GM21737 (cell line): ENCODE data around the gene MLKL.
"Not testable (repeated sequence)": the region's sequence is repeated elsewhere in the genome, so short reads cannot be mapped to it uniquely, and the experiment has no call there.

ENCODE experiments used
- ATAC-seq: cut with Tn5 transposase; IDR thresholded peaks from one replicate; pipeline ENCODE4 v1.9.1; 2021; ENCODE audit warnings: mild to moderate bottlenecking, moderate library complexity; ENCODE audit not compliant: unreplicated experiment

The MLKL gene

GRCh38 chr16:74732707-74733350 lies 32.2 kb upstream of the MLKL start:
- ATAC-seq, result no peak

- ATAC-seq, result no peak
Observed at GRCh38 chr16:74731853-74732477, 31.3 kb upstream of the MLKL start.

- ATAC-seq, result no peak
Observed at GRCh38 chr16:74729783-74730683, 29.4 kb upstream of the MLKL start.

- no peak for ATAC-seq
Observed at GRCh38 chr16:74727903-74728302, 27.2 kb upstream of the MLKL start.

GRCh38 chr16:74726716-74727115 lies 26.1 kb upstream of the MLKL start:
- ATAC-seq, result no peak

- no peak for ATAC-seq
Observed at GRCh38 chr16:74725651-74726455, 25.2 kb upstream of the MLKL start.

GRCh38 chr16:74724820-74725549 lies 24.3 kb upstream of the MLKL start:
- no peak for ATAC-seq

- ATAC-seq, result no peak
Observed at GRCh38 chr16:74723256-74723655, 22.6 kb upstream of the MLKL start.

GRCh38 chr16:74722156-74722555 lies 21.5 kb upstream of the MLKL start:
- not testable (repeated sequence) for ATAC-seq

GRCh38 chr16:74721716-74722115 lies 21.1 kb upstream of the MLKL start:
- ATAC-seq, result no peak

- ATAC-seq, result no peak
Observed at GRCh38 chr16:74720579-74720978, 19.9 kb upstream of the MLKL start.

GRCh38 chr16:74718741-74719610 lies 18.3 kb upstream of the MLKL start:
- no peak for ATAC-seq

GRCh38 chr16:74718140-74718539 lies 17.5 kb upstream of the MLKL start:
- ATAC-seq, result no peak

- no peak for ATAC-seq
Observed at GRCh38 chr16:74717367-74717766, 16.7 kb upstream of the MLKL start.

- no peak for ATAC-seq
Observed at GRCh38 chr16:74716355-74716754, 15.7 kb upstream of the MLKL start.

GRCh38 chr16:74713876-74714275 lies 13.2 kb upstream of the MLKL start:
- ATAC-seq, result no peak

- no peak for ATAC-seq
Observed at GRCh38 chr16:74713325-74713724, 12.7 kb upstream of the MLKL start.

GRCh38 chr16:74711938-74712337 lies 11.3 kb upstream of the MLKL start:
- ATAC-seq, result no peak

- no peak for ATAC-seq
Observed at GRCh38 chr16:74710401-74710800, 9.7 kb upstream of the MLKL start.
